Activated CD8-positive, alpha-beta memory T cell treated with anti-CD3 and anti-CD28 coated beads, Interleukin-2, amount 50 U/mL, for 24 hours (primary cell): Measurements from ENCODE around the gene SPATA33.
"Not testable (repeated sequence)": the region's sequence is repeated elsewhere in the genome, so short reads cannot be mapped to it uniquely, and the experiment has no call there.

Experiments used
- DNase-seq: peaks from one replicate; pipeline ENCODE4 v3.0.0-alpha.2; 2020; ENCODE audit errors: extremely low read depth

Gene SPATA33

GRCh38 chr16:89693931-89694783 lies 36.5 kb downstream of the SPATA33 start:
- no peak for DNase-seq

- DNase-seq: not testable (repeated sequence)
These were observed 37.1 kb downstream of the SPATA33 start for GRCh38 chr16:89694784-89695085.

GRCh38 chr16:89695086-89695874 lies 37.6 kb downstream of the SPATA33 start:
- DNase-seq: no peak

- DNase-seq: no peak
These were observed 38.4 kb downstream of the SPATA33 start for GRCh38 chr16:89695875-89696669.

GRCh38 chr16:89696670-89697128 lies 39.1 kb downstream of the SPATA33 start:
- no peak for DNase-seq

GRCh38 chr16:89697161-89697615 lies 39.6 kb downstream of the SPATA33 start:
- DNase-seq: no peak

- no peak for DNase-seq
These were observed 40.1 kb downstream of the SPATA33 start for GRCh38 chr16:89697616-89698331.

- DNase-seq: not testable (repeated sequence)
These were observed 41.1 kb downstream of the SPATA33 start for GRCh38 chr16:89698717-89699116.

GRCh38 chr16:89699629-89700099 lies 42.0 kb downstream of the SPATA33 start:
- DNase-seq: not testable (repeated sequence)

- peak; percentile 92 for DNase-seq
These were observed 42.5 kb downstream of the SPATA33 start for GRCh38 chr16:89700100-89700648.

- no peak for DNase-seq
These were observed 43.2 kb downstream of the SPATA33 start for GRCh38 chr16:89700649-89701424.

- DNase-seq: peak; percentile 92
These were observed 44.1 kb downstream of the SPATA33 start, which contains the start of gene SPATA2L for GRCh38 chr16:89701425-89702406. SPATA2L (minus strand) TSS chr16:89701705; CDS start chr16:89701232, 473 bp downstream.

GRCh38 chr16:89704281-89704680 lies 46.6 kb downstream of the SPATA33 start:
- DNase-seq: no peak

GRCh38 chr16:89705006-89705405 lies 47.4 kb downstream of the SPATA33 start:
- no peak for DNase-seq

- no peak for DNase-seq
These were observed 49.1 kb downstream of the SPATA33 start for GRCh38 chr16:89706518-89707260.

GRCh38 chr16:89707695-89708094 lies 50.1 kb downstream of the SPATA33 start:
- no peak for DNase-seq

- no peak for DNase-seq
These were observed 50.9 kb downstream of the SPATA33 start for GRCh38 chr16:89708481-89708931.

GRCh38 chr16:89709166-89709565 lies 51.5 kb downstream of the SPATA33 start:
- DNase-seq: no peak
